HG03025 (cell line): Measurements from ENCODE around the gene AKT2.
"Not testable (repeated sequence)": the region's sequence is repeated elsewhere in the genome, so short reads cannot be mapped to it uniquely, and the experiment has no call there.

Experiments used
- ATAC-seq: cut with Tn5 transposase; IDR thresholded peaks from one replicate; pipeline ENCODE4 v1.9.1; 2021; ENCODE audit warnings: mild to moderate bottlenecking, moderate library complexity; ENCODE audit not compliant: unreplicated experiment, low FRiP score

Gene AKT2

GRCh38 chr19:40284501-40285352 is at the start of gene AKT2:
Gene AKT2 (minus strand): TSS chr19:40285345. CDS start chr19:40265267, 20,078 bp downstream.
- ATAC-seq, result peak; percentile 36

- ATAC-seq, result not testable (repeated sequence)
Observed at GRCh38 chr19:40333083-40333482, 47.9 kb upstream of the AKT2 start.

GRCh38 chr19:40332669-40333068 is 47.5 kb upstream of the AKT2 start:
- ATAC-seq, result no peak

GRCh38 chr19:40331052-40331451 is 45.9 kb upstream of the AKT2 start:
- ATAC-seq, result no peak

- ATAC-seq, result no peak
Observed at GRCh38 chr19:40326201-40326600, 41.1 kb upstream of the AKT2 start.

GRCh38 chr19:40323705-40324104 is 38.6 kb upstream of the AKT2 start:
- ATAC-seq, result no peak

GRCh38 chr19:40322951-40323615 is 37.9 kb upstream of the AKT2 start:
- no peak for ATAC-seq

- no peak for ATAC-seq
Observed at GRCh38 chr19:40322271-40322610, 37.1 kb upstream of the AKT2 start.

GRCh38 chr19:40321566-40322270 is 36.6 kb upstream of the AKT2 start:
- ATAC-seq, result no peak

GRCh38 chr19:40321076-40321475 is 35.9 kb upstream of the AKT2 start:
- ATAC-seq, result no peak

- ATAC-seq, result no peak
Observed at GRCh38 chr19:40320558-40320935, 35.4 kb upstream of the AKT2 start.

GRCh38 chr19:40317338-40317737 is 32.2 kb upstream of the AKT2 start:
- no peak for ATAC-seq

- ATAC-seq, result no peak
Observed at GRCh38 chr19:40315812-40316470, 30.8 kb upstream of the AKT2 start.

- ATAC-seq, result no peak
Observed at GRCh38 chr19:40314656-40315055, 29.5 kb upstream of the AKT2 start.

- no peak for ATAC-seq
Observed at GRCh38 chr19:40313229-40313983, 28.3 kb upstream of the AKT2 start.

GRCh38 chr19:40312533-40312932 is 27.4 kb upstream of the AKT2 start:
- ATAC-seq, result no peak

- ATAC-seq, result no peak
Observed at GRCh38 chr19:40309666-40310065, 24.5 kb upstream of the AKT2 start.

GRCh38 chr19:40305403-40305802 is 20.3 kb upstream of the AKT2 start:
- ATAC-seq, result no peak

- no peak for ATAC-seq
Observed at GRCh38 chr19:40304306-40304705, 19.2 kb upstream of the AKT2 start.

- no peak for ATAC-seq
Observed at GRCh38 chr19:40303765-40304164, 18.6 kb upstream of the AKT2 start.
